B cell (primary cell): ENCODE measurements around the gene CDA. TPM values are rescaled to one million over a fixed set of nuclear protein-coding genes. Genes with fewer than 3 reads are reported as not detected.

ENCODE experiments used
- ATAC-seq: fragments of 200-7000 bp; cut with Tn5 transposase; one replicate; pipeline ENCODE4 v1.10.0; 2021; ENCODE audit warnings: low read depth, mild to moderate bottlenecking, moderate number of reproducible peaks, moderate library complexity
- CTCF ChIA-PET: fragments of 350-600 bp; sonication (Branson Sonifier 250); formaldehyde crosslinking; loops from one replicate; lab custom pipeline; 2021; ENCODE audit warnings: antibody characterized with exemption, inconsistent platforms; lab: Charles Lee
- POLR2A ChIA-PET: fragments of 350-600 bp; sonication (Branson Sonifier 250); formaldehyde crosslinking; loops from one replicate; lab custom pipeline; 2021; ENCODE audit warnings: antibody characterized with exemption; lab: Charles Lee
- DNase-seq: peaks from one replicate; pipeline ENCODE4 v3.0.0; 2013
- H2AFZ ChIP-seq: 2 replicates; pipeline ENCODE4 v1.6.1; 2012; ENCODE audit warnings: mild to moderate bottlenecking, low read depth, low read length; ENCODE audit not compliant: insufficient read depth, poor library complexity, severe bottlenecking
- H3K27ac ChIP-seq, 2 donors: 1 replicate in 1 of 2; 2 replicates in 1 of 2; pipeline ENCODE4 v1.5.1; 2012 to 2013; ENCODE audit warnings: low read length in 2 of 2, mild to moderate bottlenecking in 2 of 2, moderate library complexity in 1 of 2
- H3K27me3 ChIP-seq, 4 experiments: fragments of 200-600 bp in 1 of 4; sonication (generic) in 1 of 4; replicated peaks in 1 of 4; 1 replicate in 2 of 4; 2 replicates in 2 of 4; pipeline versions ENCODE4 v1.6.1 to v1.7.0; 2013 to 2016; ENCODE audit warnings: low read length in 3 of 4, mild to moderate bottlenecking in 2 of 4, mixed read lengths in 1 of 4, moderate library complexity in 1 of 4; ENCODE audit not compliant: insufficient read depth in 4 of 4, control insufficient read depth in 3 of 4; ENCODE audit errors: control extremely low read depth in 1 of 4
- H3K36me3 ChIP-seq, 2 experiments: replicated peaks in 1 of 2; 1 replicate in 1 of 2; 2 replicates in 1 of 2; pipeline versions ENCODE4 v1.6.1 to v1.7.1; 2013; ENCODE audit warnings: low read length in 1 of 2; ENCODE audit not compliant: insufficient read depth in 2 of 2, control insufficient read depth in 1 of 2; ENCODE audit errors: control extremely low read depth in 1 of 2, extremely low read depth in 1 of 2
- H3K4me1 ChIP-seq, 2 donors: fragments of 200-600 bp in 1 of 2; sonication (generic) in 1 of 2; 1 replicate in 1 of 2; 2 replicates in 1 of 2; pipeline versions ENCODE4 v1.5.1 to v1.6.1; 2013 to 2017; ENCODE audit warnings: low read length in 2 of 2; ENCODE audit not compliant: control insufficient read depth in 2 of 2, insufficient read depth in 2 of 2
- H3K4me2 ChIP-seq: replicated peaks from 2 replicates; pipeline ENCODE3; 2012; ENCODE audit warnings: mild to moderate bottlenecking, low read depth, low read length; ENCODE audit not compliant: poor library complexity, severe bottlenecking
- H3K4me3 ChIP-seq, 5 experiments: fragments of 200-600 bp in 1 of 5; sonication (generic) in 1 of 5; 1 replicate in 3 of 5; 2 replicates in 2 of 5; pipeline versions ENCODE4 v1.5.1 to v1.7.0; 2011 to 2016; ENCODE audit warnings: low read length in 4 of 5, mild to moderate bottlenecking in 4 of 5, low read depth in 2 of 5, control low read depth in 1 of 5, moderate library complexity in 1 of 5; ENCODE audit not compliant: insufficient read depth in 1 of 5; ENCODE audit errors: control extremely low read depth in 1 of 5, extremely low read depth in 1 of 5
- H3K79me2 ChIP-seq: fragments of 200-600 bp; sonication (generic); one replicate; pipeline ENCODE4 v1.6.0; 2016; ENCODE audit warnings: low read length; ENCODE audit not compliant: control insufficient read depth, insufficient read depth
- H3K9ac ChIP-seq: fragments of 200-600 bp; sonication (generic); 2 replicates; pipeline ENCODE4 v1.6.1; 2017; ENCODE audit warnings: mild to moderate bottlenecking, low read length, moderate library complexity
- H3K9me3 ChIP-seq, 3 donors: one replicate each; pipeline versions ENCODE4 v1.6.1 to v1.7.1; 2013; ENCODE audit warnings: low read length in 2 of 3; ENCODE audit not compliant: control insufficient read depth in 2 of 3, insufficient read depth in 1 of 3; ENCODE audit errors: control extremely low read depth in 1 of 3
- H4K20me1 ChIP-seq: 2 replicates; pipeline ENCODE4 v1.6.0; 2012; ENCODE audit warnings: mild to moderate bottlenecking, low read length; ENCODE audit not compliant: insufficient read depth, control insufficient read depth, poor library complexity, severe bottlenecking
- H3K27ac Mint-ChIP-seq: one replicate; pipeline ENCODE4 v1.8.0; 2021; ENCODE audit warnings: mixed read lengths
- H3K27me3 Mint-ChIP-seq: one replicate; pipeline ENCODE4 v1.8.0; 2021; ENCODE audit warnings: mixed read lengths
- H3K4me1 Mint-ChIP-seq: one replicate; pipeline ENCODE4 v1.8.0; 2021; ENCODE audit warnings: mixed read lengths
- H3K4me3 Mint-ChIP-seq: one replicate; pipeline ENCODE4 v1.8.0; 2021; ENCODE audit warnings: mixed read lengths
- H3K9me3 Mint-ChIP-seq: one replicate; pipeline ENCODE4 v1.8.0; 2022; ENCODE audit warnings: mixed read lengths; ENCODE audit not compliant: insufficient read depth
- CTCF ChIP-seq: fragments of 200-600 bp; IDR thresholded peaks from one replicate; pipeline ENCODE4 v1.8.0; 2022; ENCODE audit warnings: antibody characterized with exemption, mild to moderate bottlenecking
- EZH2 ChIP-seq: IDR thresholded peaks from 2 replicates; pipeline ENCODE4 v1.6.1; 2012; ENCODE audit warnings: borderline replicate concordance, low read depth, mild to moderate bottlenecking, moderate library complexity, low read length; ENCODE audit not compliant: insufficient read depth, poor library complexity, severe bottlenecking
- WGBS: methylation state at CpG from one replicate; pipeline ENCODE4 v1.1.5; 2013; ENCODE audit warnings: missing lambda C conversion rate; ENCODE audit not compliant: insufficient coverage; 5-methylcytosine and 5-hydroxymethylcytosine counted together
- intact Hi-C: fragments of 100-400 bp; cut with micrococcal nuclease; formaldehyde crosslinking; loops from one replicate; pipeline ENCODE4 v1.10.0; 2022
- polyA plus RNA-seq: library from polyadenylated mRNA; depleted of rRNA; stranded (reverse); fragments of >200 nt; gene quantifications from 2 replicates; pipeline ENCODE4 v1.2.3, GENCODE V29; 2012
- total RNA-seq, 2 donors: library from RNA; stranded (reverse); fragments of 120-200 nt in 1 of 2; gene quantifications; 1 replicate in 1 of 2; 2 replicates in 1 of 2; pipeline versions ENCODE4 v1.2.3 to v1.2.4, GENCODE V29; 2013 to 2022

Gene CDA
- total and polyA plus RNA-seq, 2 donors (not counting 1 experiment from before 2014, with no cell fraction given), result 0.64 TPM; not detected in 1

- ChIA-PET POLR2A (no interaction called here), CTCF (no interaction called here)
- no peak overlapping the region for H3K4me2 ChIP-seq
- WGBS, result 83% methylated on average over 3 of the region's 5 CpGs
- peaks cover 0 to 7% (median 0%) of the 10 kb centered on the region in 4 experiments for H3K27me3 ChIP-seq
- no peaks in the 10 kb centered on the region for H4K20me1 ChIP-seq
- ATAC-seq (no peak), DNase-seq (no peak)
- H3K79me2 ChIP-seq, result no peaks in the 10 kb centered on the region
- H3K27ac Mint-ChIP-seq, result no peak overlapping the region
- H3K36me3 ChIP-seq, result no peaks in the 10 kb centered on the region
- H2AFZ ChIP-seq, result no peak overlapping the region
- intact Hi-C loops, result no loop called here
- no peak overlapping the region for H3K27ac ChIP-seq
- no peak for TF ChIP-seq CTCF
- no peak for TF ChIP-seq EZH2
- no peaks in the 10 kb centered on the region for H3K4me1 ChIP-seq
- H3K4me3 ChIP-seq, result no peak overlapping the region
- H3K9ac ChIP-seq, result no peak overlapping the region
- H3K9me3 Mint-ChIP-seq, result no peaks in the 10 kb centered on the region
- H3K4me1 Mint-ChIP-seq, result no peaks in the 10 kb centered on the region
- H3K9me3 ChIP-seq, result no peaks in the 10 kb centered on the region
- H3K4me3 Mint-ChIP-seq, result no peak overlapping the region
- peaks cover 25% of the 10 kb centered on the region for H3K27me3 Mint-ChIP-seq
Observed at GRCh38 chr1:20600156-20600555, 11.3 kb downstream of the CDA start.

- H3K27me3 ChIP-seq, result peaks cover 0 to 7% (median 0%) of the 10 kb centered on the region in 4 experiments
- no peak overlapping the region for H3K4me3 ChIP-seq
- CTCF ChIA-PET, result no interaction called here
- TF ChIP-seq CTCF, result no peak
- no peak for TF ChIP-seq EZH2
- WGBS, result 83% methylated on average over 1 of the region's 5 CpGs
- H4K20me1 ChIP-seq, result no peaks in the 10 kb centered on the region
- Mint-ChIP-seq H3K4me3 (no peak overlapping the region), H3K27ac (no peak overlapping the region), H3K9me3 (no peaks in the 10 kb centered on the region), H3K27me3 (peaks cover 18% of the 10 kb centered on the region), H3K4me1 (no peaks in the 10 kb centered on the region)
- H3K9me3 ChIP-seq, result no peaks in the 10 kb centered on the region
- no peak overlapping the region for H2AFZ ChIP-seq
- intact Hi-C loops, result no loop called here
- H3K4me1 ChIP-seq, result no peaks in the 10 kb centered on the region
- H3K9ac ChIP-seq, result no peak overlapping the region
- no peak overlapping the region for H3K27ac ChIP-seq
- ATAC-seq (no peak), DNase-seq (no peak)
- no peaks in the 10 kb centered on the region for H3K79me2 ChIP-seq
- POLR2A ChIA-PET, result no interaction called here
- H3K4me2 ChIP-seq, result no peak overlapping the region
- H3K36me3 ChIP-seq, result no peaks in the 10 kb centered on the region
Observed at GRCh38 chr1:20601129-20601825, 12.4 kb downstream of the CDA start.
